Astrocyte (in vitro differentiated cells and primary cell): Measurements from ENCODE around the gene MYCN. TPM values are rescaled to one million over a fixed set of nuclear protein-coding genes. Genes with fewer than 3 reads are reported as not detected.

Experiments
- DNase-seq: peaks from one replicate; pipeline ENCODE4 v3.0.0-alpha.2; 2010; ENCODE audit warnings: low read depth
- FAIRE-seq: peaks from 2 replicates; lab custom pipeline; 2011; peaks lifted over from hg19 to GRCh38; lab: Jason Lieb, UNC
- H2AFZ ChIP-seq: 2 replicates; pipeline ENCODE4 v1.6.0; 2012; ENCODE audit warnings: low read depth, low read length, inconsistent platforms
- H3K27ac ChIP-seq: 2 replicates; pipeline ENCODE4 v1.5.1; 2011; ENCODE audit warnings: low read depth, low read length, inconsistent platforms
- H3K27me3 ChIP-seq: 2 replicates; pipeline ENCODE4 v1.6.0; 2011; ENCODE audit warnings: low read length, inconsistent platforms; ENCODE audit not compliant: insufficient read depth
- H3K36me3 ChIP-seq: 2 replicates; pipeline ENCODE4 v1.5.1; 2011; ENCODE audit warnings: low read length, inconsistent platforms; ENCODE audit not compliant: insufficient read depth
- H3K4me1 ChIP-seq: 2 replicates; pipeline ENCODE4 v1.5.1; 2011; ENCODE audit warnings: low read length, inconsistent platforms; ENCODE audit not compliant: insufficient read depth
- H3K4me2 ChIP-seq: 2 replicates; pipeline ENCODE4 v1.6.0; 2012; ENCODE audit warnings: low read length, inconsistent platforms
- H3K4me3 ChIP-seq: 2 replicates; pipeline ENCODE4 v1.5.1; 2011; ENCODE audit warnings: low read depth, mild to moderate bottlenecking, low read length, inconsistent platforms; ENCODE audit not compliant: insufficient read depth
- H3K79me2 ChIP-seq: 2 replicates; pipeline ENCODE4 v1.6.0; 2012; ENCODE audit warnings: mild to moderate bottlenecking, low read length, inconsistent platforms; ENCODE audit not compliant: insufficient read depth
- H3K9ac ChIP-seq: 2 replicates; pipeline ENCODE4 v1.6.0; 2012; ENCODE audit warnings: mild to moderate bottlenecking, low read length, inconsistent platforms
- H3K9me3 ChIP-seq: 2 replicates; pipeline ENCODE4 v1.5.1; 2012; ENCODE audit warnings: low read depth, mild to moderate bottlenecking, low read length, inconsistent platforms; ENCODE audit not compliant: insufficient read depth
- H4K20me1 ChIP-seq: 2 replicates; pipeline ENCODE4 v1.6.0; 2012; ENCODE audit warnings: low read length, inconsistent platforms; ENCODE audit not compliant: insufficient read depth
- H3K27ac Mint-ChIP-seq: one replicate; pipeline ENCODE4 v1.8.0; 2021; ENCODE audit warnings: mild to moderate bottlenecking, mixed read lengths; ENCODE audit not compliant: unreplicated experiment
- H3K27me3 Mint-ChIP-seq: one replicate; pipeline ENCODE4 v1.8.0; 2021; ENCODE audit warnings: low read depth, mixed read lengths; ENCODE audit not compliant: unreplicated experiment
- H3K36me3 Mint-ChIP-seq: one replicate; pipeline ENCODE4 v1.8.0; 2021; ENCODE audit warnings: low read depth, mixed read lengths; ENCODE audit not compliant: unreplicated experiment
- H3K4me1 Mint-ChIP-seq: one replicate; pipeline ENCODE4 v1.8.0; 2021; ENCODE audit warnings: low read depth, mixed read lengths; ENCODE audit not compliant: unreplicated experiment
- H3K4me3 Mint-ChIP-seq: one replicate; pipeline ENCODE4 v1.8.0; 2021; ENCODE audit warnings: mild to moderate bottlenecking, moderate library complexity, mixed read lengths; ENCODE audit not compliant: unreplicated experiment
- H3K9me3 Mint-ChIP-seq: one replicate; pipeline ENCODE4 v1.8.0; 2021; ENCODE audit warnings: mild to moderate bottlenecking, mixed read lengths; ENCODE audit not compliant: unreplicated experiment
- EZH2 ChIP-seq: IDR thresholded peaks from 2 replicates; pipeline ENCODE4 v1.6.1; 2012; ENCODE audit warnings: mild to moderate bottlenecking, low read length, inconsistent platforms; ENCODE audit not compliant: insufficient read depth
- total RNA-seq: library from RNA; stranded (reverse); gene quantifications from 2 replicates; pipeline ENCODE4 v1.2.1, GENCODE V29; 2021
- TF ChIP-seq, protein P1 (sequence below): IDR thresholded peaks from 2 replicates; pipeline ENCODE4 v1.5.1; 2011; ENCODE audit warnings: low read depth, mild to moderate bottlenecking, inconsistent platforms, low read length, moderate library complexity; ENCODE audit not compliant: insufficient read depth

Gene MYCN
- total RNA-seq, 1 donor from 2014 or later = 2.6 TPM

DNA sequence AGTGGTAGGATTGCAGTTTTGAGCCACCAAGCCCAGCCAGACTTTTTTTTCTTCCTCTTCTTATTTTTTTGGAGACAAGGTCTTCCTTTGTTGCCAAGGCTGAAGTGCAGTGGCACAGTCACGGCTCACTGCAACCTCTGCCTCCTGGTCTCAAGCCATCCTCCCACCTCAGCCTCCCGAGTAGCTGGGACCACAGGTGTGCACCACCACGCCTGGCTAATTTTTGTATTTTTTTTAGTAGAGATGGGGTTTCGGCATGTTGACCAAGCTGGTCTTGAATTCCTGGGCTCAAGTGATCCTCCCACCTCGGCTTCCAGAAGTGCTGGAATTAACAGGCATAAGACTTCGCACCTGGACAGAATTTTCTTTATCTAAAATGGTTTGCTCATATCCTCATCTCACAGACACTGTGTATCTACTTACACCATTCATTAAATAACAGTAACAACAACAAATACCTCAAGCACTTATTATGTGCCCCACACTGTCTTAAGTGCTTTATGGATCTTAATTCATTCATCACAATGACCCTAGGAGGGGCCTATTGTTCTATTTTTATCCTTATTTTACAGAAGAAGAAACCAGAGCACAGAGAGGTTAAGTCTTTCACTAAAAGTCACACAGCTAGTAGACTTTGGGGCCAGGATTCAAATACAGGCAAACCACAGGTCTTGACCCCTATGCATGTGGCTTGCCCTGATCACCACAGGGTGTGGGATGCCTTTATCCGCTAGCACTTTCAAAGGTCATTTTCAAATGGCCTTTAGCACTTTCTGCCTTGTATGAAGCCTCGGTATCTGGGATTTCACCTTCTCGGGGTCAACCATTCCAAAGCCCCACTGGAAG lies 39.6 kb downstream of the MYCN start:
- Histone ChIP-seq H3K4me2 (no peak overlapping the region), H3K9ac (no peak overlapping the region), H3K9me3 (peaks cover 4% of the 10 kb centered on the region), H3K36me3 (no peaks in the 10 kb centered on the region), H3K4me3 (no peak overlapping the region), H3K79me2 (no peaks in the 10 kb centered on the region), H3K4me1 (no peaks in the 10 kb centered on the region), H3K27ac (no peak overlapping the region), H4K20me1 (no peaks in the 10 kb centered on the region), H2AFZ (no peak overlapping the region), H3K27me3 (no peaks in the 10 kb centered on the region)
- no peak for DNase-seq
- no peak overlapping the region for H3K4me3 Mint-ChIP-seq
- no peaks in the 10 kb centered on the region for H3K4me1 Mint-ChIP-seq
- FAIRE-seq = no peak
- TF ChIP-seq EZH2 = no peak
- TF ChIP-seq, protein P1, sequence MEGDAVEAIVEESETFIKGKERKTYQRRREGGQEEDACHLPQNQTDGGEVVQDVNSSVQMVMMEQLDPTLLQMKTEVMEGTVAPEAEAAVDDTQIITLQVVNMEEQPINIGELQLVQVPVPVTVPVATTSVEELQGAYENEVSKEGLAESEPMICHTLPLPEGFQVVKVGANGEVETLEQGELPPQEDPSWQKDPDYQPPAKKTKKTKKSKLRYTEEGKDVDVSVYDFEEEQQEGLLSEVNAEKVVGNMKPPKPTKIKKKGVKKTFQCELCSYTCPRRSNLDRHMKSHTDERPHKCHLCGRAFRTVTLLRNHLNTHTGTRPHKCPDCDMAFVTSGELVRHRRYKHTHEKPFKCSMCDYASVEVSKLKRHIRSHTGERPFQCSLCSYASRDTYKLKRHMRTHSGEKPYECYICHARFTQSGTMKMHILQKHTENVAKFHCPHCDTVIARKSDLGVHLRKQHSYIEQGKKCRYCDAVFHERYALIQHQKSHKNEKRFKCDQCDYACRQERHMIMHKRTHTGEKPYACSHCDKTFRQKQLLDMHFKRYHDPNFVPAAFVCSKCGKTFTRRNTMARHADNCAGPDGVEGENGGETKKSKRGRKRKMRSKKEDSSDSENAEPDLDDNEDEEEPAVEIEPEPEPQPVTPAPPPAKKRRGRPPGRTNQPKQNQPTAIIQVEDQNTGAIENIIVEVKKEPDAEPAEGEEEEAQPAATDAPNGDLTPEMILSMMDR = no peak
- H3K27me3 Mint-ChIP-seq = peaks cover 30% of the 10 kb centered on the region
- H3K27ac Mint-ChIP-seq = no peak overlapping the region
- H3K36me3 Mint-ChIP-seq = no peaks in the 10 kb centered on the region
- H3K9me3 Mint-ChIP-seq = peaks cover 2% of the 10 kb centered on the region

DNA sequence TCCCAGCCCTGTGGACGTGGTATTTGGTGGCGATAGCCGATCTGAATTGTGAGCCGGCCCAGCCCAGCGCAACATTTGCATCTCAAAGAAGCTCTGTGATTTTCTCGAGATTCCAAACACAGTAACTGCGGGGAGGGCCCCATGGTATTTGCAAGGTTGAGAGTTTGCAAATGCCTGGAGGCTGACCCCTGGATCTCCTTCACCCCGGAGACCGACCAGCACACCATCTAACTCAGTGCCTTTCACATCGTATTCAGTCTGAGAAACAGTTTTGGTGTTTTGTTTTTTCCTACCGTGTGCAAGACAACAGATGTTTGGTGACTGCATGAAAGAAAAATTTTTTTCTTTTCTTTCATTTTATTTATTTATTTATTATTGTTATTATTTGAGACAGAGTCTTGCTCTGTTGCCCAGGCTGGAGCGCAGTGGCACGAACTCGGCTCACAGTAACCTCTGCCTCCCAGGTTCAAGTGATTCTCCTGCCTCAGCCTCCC lies 40.3 kb downstream of the MYCN start:
- no peak overlapping the region for H3K4me3 Mint-ChIP-seq
- Histone ChIP-seq H3K27me3 (no peaks in the 10 kb centered on the region), H2AFZ (no peak overlapping the region), H3K4me3 (no peak overlapping the region), H3K9me3 (peaks cover 2% of the 10 kb centered on the region), H3K27ac (no peak overlapping the region), H4K20me1 (no peaks in the 10 kb centered on the region), H3K4me2 (no peak overlapping the region), H3K9ac (no peak overlapping the region), H3K79me2 (no peaks in the 10 kb centered on the region), H3K4me1 (no peaks in the 10 kb centered on the region), H3K36me3 (no peaks in the 10 kb centered on the region)
- H3K4me1 Mint-ChIP-seq = no peaks in the 10 kb centered on the region
- H3K36me3 Mint-ChIP-seq = no peaks in the 10 kb centered on the region
- peaks cover 2% of the 10 kb centered on the region for H3K9me3 Mint-ChIP-seq
- TF ChIP-seq EZH2 = no peak
- TF ChIP-seq, protein P1 = no peak
- H3K27ac Mint-ChIP-seq = no peak overlapping the region
- peaks cover 30% of the 10 kb centered on the region for H3K27me3 Mint-ChIP-seq
- FAIRE-seq = no peak
- no peak for DNase-seq

DNA sequence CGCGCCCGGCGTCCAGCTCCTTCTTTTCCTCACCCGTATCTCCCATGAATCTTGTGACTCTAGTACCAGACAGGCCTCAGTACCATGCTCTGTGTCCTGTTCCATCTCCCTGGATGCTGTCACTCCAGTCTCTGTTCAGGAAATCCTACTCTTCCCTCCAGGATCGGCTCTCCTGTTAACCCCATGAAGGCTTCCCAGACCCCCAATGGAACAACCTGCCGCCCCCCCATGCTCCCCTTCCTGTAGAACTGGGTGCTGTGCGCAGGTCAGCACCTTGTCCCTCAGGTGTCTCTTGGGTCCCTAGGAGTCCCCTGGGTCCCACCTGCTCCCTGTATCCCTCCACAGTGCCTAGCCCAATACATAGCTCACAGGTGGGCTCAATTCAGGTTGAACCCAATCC lies 41.3 kb downstream of the MYCN start:
- H3K4me3 Mint-ChIP-seq = no peak overlapping the region
- Histone ChIP-seq H3K4me1 (no peaks in the 10 kb centered on the region), H3K27ac (no peak overlapping the region), H3K36me3 (no peaks in the 10 kb centered on the region), H4K20me1 (no peaks in the 10 kb centered on the region), H3K4me2 (no peak overlapping the region), H3K9ac (no peak overlapping the region), H3K9me3 (no peaks in the 10 kb centered on the region), H3K4me3 (no peak overlapping the region), H3K27me3 (no peaks in the 10 kb centered on the region), H2AFZ (no peak overlapping the region), H3K79me2 (no peaks in the 10 kb centered on the region)
- no peaks in the 10 kb centered on the region for H3K4me1 Mint-ChIP-seq
- DNase-seq = no peak
- H3K27me3 Mint-ChIP-seq = peaks cover 30% of the 10 kb centered on the region
- no peak for FAIRE-seq
- TF ChIP-seq, protein P1 = no peak
- no peak for TF ChIP-seq EZH2
- peaks cover 2% of the 10 kb centered on the region for H3K9me3 Mint-ChIP-seq
- no peak overlapping the region for H3K27ac Mint-ChIP-seq
- no peaks in the 10 kb centered on the region for H3K36me3 Mint-ChIP-seq
